Tibial artery (tissue), 4 donors: ENCODE results near the gene ST3GAL4.

Experiments
- DNase-seq, 2 donors: peaks; one replicate each; pipeline ENCODE4 v3.0.0-alpha.2; 2019
- H3K27ac ChIP-seq, 2 donors: fragments of 200-600 bp; sonication (generic) in 1 of 2; 1 replicate in 1 of 2; 2 replicates in 1 of 2; pipeline ENCODE4 v1.5.1; 2018 to 2019; ENCODE audit warnings: mild to moderate bottlenecking in 1 of 2
- H3K27me3 ChIP-seq, 2 donors: fragments of 200-600 bp; sonication (generic) in 1 of 2; one replicate each; pipeline versions ENCODE4 v1.5.1 to v1.6.0; 2016 to 2019
- H3K36me3 ChIP-seq, 3 donors: fragments of 200-600 bp; sonication (generic) in 2 of 3; one replicate each; pipeline ENCODE4 v1.5.1; 2016 to 2019; ENCODE audit warnings: mild to moderate bottlenecking in 2 of 3
- H3K4me1 ChIP-seq, 4 donors: fragments of 200-600 bp; sonication (generic) in 2 of 4; 1 replicate in 3 of 4; 2 replicates in 1 of 4; pipeline ENCODE4 v1.5.1; 2016 to 2019
- H3K4me3 ChIP-seq, 2 donors: fragments of 200-600 bp; sonication (generic) in 1 of 2; 1 replicate in 1 of 2; 2 replicates in 1 of 2; pipeline ENCODE4 v1.5.1; 2018 to 2019; ENCODE audit warnings: mild to moderate bottlenecking in 2 of 2
- H3K9me3 ChIP-seq, 3 donors: fragments of 200-600 bp; sonication (generic) in 1 of 3; one replicate each; pipeline ENCODE4 v1.5.1; 2016 to 2019
- CTCF ChIP-seq, 2 experiments: fragments of 200-600 bp in 1 of 2; fragments of 450-650 bp in 1 of 2; IDR thresholded peaks; one replicate each; pipeline ENCODE4 v1.5.1; 2017 to 2019; ENCODE audit warnings: antibody characterized with exemption in 2 of 2, mild to moderate bottlenecking in 1 of 2, moderate library complexity in 1 of 2
- intact Hi-C: fragments of 100-400 bp; cut with DNase I; formaldehyde crosslinking; loops from one replicate; pipeline ENCODE4 v1.15.0; 2023; ENCODE audit warnings: low total_unique reads

The ST3GAL4 gene

GRCh38 chr11:126403658-126404057 is 48.2 kb downstream of the ST3GAL4 start:
- no peaks in the 10 kb centered on the region for H3K9me3 ChIP-seq
- intact Hi-C loops, result no loop called here
- H3K36me3 ChIP-seq, result peaks cover 18 to 23% (median 19%) of the 10 kb centered on the region in 3 donors
- TF ChIP-seq CTCF (IDR thresholded peaks at IDR 0.05), result no peak
- DNase-seq, result no peak
- H3K27me3 ChIP-seq, result no peaks in the 10 kb centered on the region
- H3K27ac ChIP-seq, result no peak overlapping the region
- H3K4me1 ChIP-seq, result peaks cover 0 to 9% (median 0%) of the 10 kb centered on the region in 4 donors
- H3K4me3 ChIP-seq, result no peak overlapping the region

- peaks cover 26 to 31% (median 26%) of the 10 kb centered on the region in 3 donors for H3K36me3 ChIP-seq
- H3K27ac ChIP-seq, result no peak overlapping the region
- intact Hi-C loops, result no loop called here
- H3K4me3 ChIP-seq, result no peak overlapping the region
- no peaks in the 10 kb centered on the region for H3K27me3 ChIP-seq
- DNase-seq, result no peak
- H3K4me1 ChIP-seq, result peaks cover 0 to 9% (median 0%) of the 10 kb centered on the region in 4 donors
- TF ChIP-seq CTCF (IDR thresholded peaks at IDR 0.05), result no peak
- no peaks in the 10 kb centered on the region for H3K9me3 ChIP-seq
Observed at GRCh38 chr11:126404367-126404766, 48.9 kb downstream of the ST3GAL4 start.

GRCh38 chr11:126405374-126405773 is 49.9 kb downstream of the ST3GAL4 start:
- no peak for TF ChIP-seq CTCF (IDR thresholded peaks at IDR 0.05)
- Histone ChIP-seq H3K27me3 (no peaks in the 10 kb centered on the region), H3K36me3 (peaks cover 26 to 41% (median 33%) of the 10 kb centered on the region in 3 donors), H3K27ac (no peak overlapping the region), H3K4me1 (peaks cover 0 to 13% (median 0%) of the 10 kb centered on the region in 4 donors), H3K4me3 (no peak overlapping the region), H3K9me3 (no peaks in the 10 kb centered on the region)
- no peak for DNase-seq
- intact Hi-C loops, result no loop called here

- no peak for DNase-seq
- Histone ChIP-seq H3K36me3 (peaks cover 26 to 42% (median 33%) of the 10 kb centered on the region in 3 donors), H3K4me1 (peaks cover 0 to 14% (median 0%) of the 10 kb centered on the region in 4 donors), H3K4me3 (no peak overlapping the region), H3K27ac (no peak overlapping the region), H3K27me3 (no peaks in the 10 kb centered on the region), H3K9me3 (no peaks in the 10 kb centered on the region)
- no peak for TF ChIP-seq CTCF (IDR thresholded peaks at IDR 0.05)
- intact Hi-C loops, result no loop called here
Observed at GRCh38 chr11:126405906-126406305, 50.4 kb downstream of the ST3GAL4 start.

GRCh38 chr11:126406368-126406767 is 50.9 kb downstream of the ST3GAL4 start:
- intact Hi-C loops, result no loop called here
- no peak for DNase-seq
- H3K9me3 ChIP-seq, result no peaks in the 10 kb centered on the region
- H3K27me3 ChIP-seq, result no peaks in the 10 kb centered on the region
- no peak for TF ChIP-seq CTCF (IDR thresholded peaks at IDR 0.05)
- peaks cover 0 to 14% (median 0%) of the 10 kb centered on the region in 4 donors for H3K4me1 ChIP-seq
- H3K27ac ChIP-seq, result no peak overlapping the region
- no peak overlapping the region for H3K4me3 ChIP-seq
- peaks cover 26 to 42% (median 33%) of the 10 kb centered on the region in 3 donors for H3K36me3 ChIP-seq

GRCh38 chr11:126407101-126407521 is 51.6 kb downstream of the ST3GAL4 start:
- no peak overlapping the region for H3K27ac ChIP-seq

More at GRCh38 chr11:126407101-126407521, 51.6 kb downstream of the ST3GAL4 start:
- no peak for DNase-seq
- intact Hi-C loops, result no loop called here
- no peak overlapping the region for H3K4me3 ChIP-seq
- no peaks in the 10 kb centered on the region for H3K27me3 ChIP-seq
- TF ChIP-seq CTCF (IDR thresholded peaks at IDR 0.05), result no peak
- no peaks in the 10 kb centered on the region for H3K9me3 ChIP-seq
- H3K4me1 ChIP-seq, result peaks cover 0 to 14% (median 0%) of the 10 kb centered on the region in 4 donors
- peaks cover 26 to 48% (median 33%) of the 10 kb centered on the region in 3 donors for H3K36me3 ChIP-seq
